B cell (primary cell): ENCODE results near the gene STIM1. TPM values are rescaled to one million over a fixed set of nuclear protein-coding genes. Genes with fewer than 3 reads are reported as not detected.

Experiments
- ATAC-seq: fragments of 200-7000 bp; cut with Tn5 transposase; one replicate; pipeline ENCODE4 v1.10.0; 2021; ENCODE audit warnings: low read depth, mild to moderate bottlenecking, moderate number of reproducible peaks, moderate library complexity
- CTCF ChIA-PET: fragments of 350-600 bp; sonication (Branson Sonifier 250); formaldehyde crosslinking; loops from one replicate; lab custom pipeline; 2021; ENCODE audit warnings: antibody characterized with exemption, inconsistent platforms; lab: Charles Lee
- POLR2A ChIA-PET: fragments of 350-600 bp; sonication (Branson Sonifier 250); formaldehyde crosslinking; loops from one replicate; lab custom pipeline; 2021; ENCODE audit warnings: antibody characterized with exemption; lab: Charles Lee
- DNase-seq: peaks from one replicate; pipeline ENCODE4 v3.0.0; 2013
- H2AFZ ChIP-seq: 2 replicates; pipeline ENCODE4 v1.6.1; 2012; ENCODE audit warnings: mild to moderate bottlenecking, low read depth, low read length; ENCODE audit not compliant: insufficient read depth, poor library complexity, severe bottlenecking
- H3K27ac ChIP-seq, 2 donors: 1 replicate in 1 of 2; 2 replicates in 1 of 2; pipeline ENCODE4 v1.5.1; 2012 to 2013; ENCODE audit warnings: low read length in 2 of 2, mild to moderate bottlenecking in 2 of 2, moderate library complexity in 1 of 2
- H3K27me3 ChIP-seq, 4 experiments: fragments of 200-600 bp in 1 of 4; sonication (generic) in 1 of 4; replicated peaks in 1 of 4; 1 replicate in 2 of 4; 2 replicates in 2 of 4; pipeline versions ENCODE4 v1.6.1 to v1.7.0; 2013 to 2016; ENCODE audit warnings: low read length in 3 of 4, mild to moderate bottlenecking in 2 of 4, mixed read lengths in 1 of 4, moderate library complexity in 1 of 4; ENCODE audit not compliant: insufficient read depth in 4 of 4, control insufficient read depth in 3 of 4; ENCODE audit errors: control extremely low read depth in 1 of 4
- H3K36me3 ChIP-seq, 2 experiments: replicated peaks in 1 of 2; 1 replicate in 1 of 2; 2 replicates in 1 of 2; pipeline versions ENCODE4 v1.6.1 to v1.7.1; 2013; ENCODE audit warnings: low read length in 1 of 2; ENCODE audit not compliant: insufficient read depth in 2 of 2, control insufficient read depth in 1 of 2; ENCODE audit errors: control extremely low read depth in 1 of 2, extremely low read depth in 1 of 2
- H3K4me1 ChIP-seq, 2 donors: fragments of 200-600 bp in 1 of 2; sonication (generic) in 1 of 2; 1 replicate in 1 of 2; 2 replicates in 1 of 2; pipeline versions ENCODE4 v1.5.1 to v1.6.1; 2013 to 2017; ENCODE audit warnings: low read length in 2 of 2; ENCODE audit not compliant: control insufficient read depth in 2 of 2, insufficient read depth in 2 of 2
- H3K4me2 ChIP-seq: replicated peaks from 2 replicates; pipeline ENCODE3; 2012; ENCODE audit warnings: mild to moderate bottlenecking, low read depth, low read length; ENCODE audit not compliant: poor library complexity, severe bottlenecking
- H3K4me3 ChIP-seq, 5 experiments: fragments of 200-600 bp in 1 of 5; sonication (generic) in 1 of 5; 1 replicate in 3 of 5; 2 replicates in 2 of 5; pipeline versions ENCODE4 v1.5.1 to v1.7.0; 2011 to 2016; ENCODE audit warnings: low read length in 4 of 5, mild to moderate bottlenecking in 4 of 5, low read depth in 2 of 5, control low read depth in 1 of 5, moderate library complexity in 1 of 5; ENCODE audit not compliant: insufficient read depth in 1 of 5; ENCODE audit errors: control extremely low read depth in 1 of 5, extremely low read depth in 1 of 5
- H3K79me2 ChIP-seq: fragments of 200-600 bp; sonication (generic); one replicate; pipeline ENCODE4 v1.6.0; 2016; ENCODE audit warnings: low read length; ENCODE audit not compliant: control insufficient read depth, insufficient read depth
- H3K9ac ChIP-seq: fragments of 200-600 bp; sonication (generic); 2 replicates; pipeline ENCODE4 v1.6.1; 2017; ENCODE audit warnings: mild to moderate bottlenecking, low read length, moderate library complexity
- H3K9me3 ChIP-seq, 3 donors: one replicate each; pipeline versions ENCODE4 v1.6.1 to v1.7.1; 2013; ENCODE audit warnings: low read length in 2 of 3; ENCODE audit not compliant: control insufficient read depth in 2 of 3, insufficient read depth in 1 of 3; ENCODE audit errors: control extremely low read depth in 1 of 3
- H4K20me1 ChIP-seq: 2 replicates; pipeline ENCODE4 v1.6.0; 2012; ENCODE audit warnings: mild to moderate bottlenecking, low read length; ENCODE audit not compliant: insufficient read depth, control insufficient read depth, poor library complexity, severe bottlenecking
- H3K27ac Mint-ChIP-seq: one replicate; pipeline ENCODE4 v1.8.0; 2021; ENCODE audit warnings: mixed read lengths
- H3K27me3 Mint-ChIP-seq: one replicate; pipeline ENCODE4 v1.8.0; 2021; ENCODE audit warnings: mixed read lengths
- H3K4me1 Mint-ChIP-seq: one replicate; pipeline ENCODE4 v1.8.0; 2021; ENCODE audit warnings: mixed read lengths
- H3K4me3 Mint-ChIP-seq: one replicate; pipeline ENCODE4 v1.8.0; 2021; ENCODE audit warnings: mixed read lengths
- H3K9me3 Mint-ChIP-seq: one replicate; pipeline ENCODE4 v1.8.0; 2022; ENCODE audit warnings: mixed read lengths; ENCODE audit not compliant: insufficient read depth
- CTCF ChIP-seq: fragments of 200-600 bp; IDR thresholded peaks from one replicate; pipeline ENCODE4 v1.8.0; 2022; ENCODE audit warnings: antibody characterized with exemption, mild to moderate bottlenecking
- EZH2 ChIP-seq: IDR thresholded peaks from 2 replicates; pipeline ENCODE4 v1.6.1; 2012; ENCODE audit warnings: borderline replicate concordance, low read depth, mild to moderate bottlenecking, moderate library complexity, low read length; ENCODE audit not compliant: insufficient read depth, poor library complexity, severe bottlenecking
- WGBS: methylation state at CpG from one replicate; pipeline ENCODE4 v1.1.5; 2013; ENCODE audit warnings: missing lambda C conversion rate; ENCODE audit not compliant: insufficient coverage; 5-methylcytosine and 5-hydroxymethylcytosine counted together
- intact Hi-C: fragments of 100-400 bp; cut with micrococcal nuclease; formaldehyde crosslinking; loops from one replicate; pipeline ENCODE4 v1.10.0; 2022
- polyA plus RNA-seq: library from polyadenylated mRNA; depleted of rRNA; stranded (reverse); fragments of >200 nt; gene quantifications from 2 replicates; pipeline ENCODE4 v1.2.3, GENCODE V29; 2012
- total RNA-seq, 2 donors: library from RNA; stranded (reverse); fragments of 120-200 nt in 1 of 2; gene quantifications; 1 replicate in 1 of 2; 2 replicates in 1 of 2; pipeline versions ENCODE4 v1.2.3 to v1.2.4, GENCODE V29; 2013 to 2022

Gene STIM1
- total and polyA plus RNA-seq, 2 donors (not counting 1 experiment from before 2014, with no cell fraction given) = 59.4 to 76.7 TPM

DNA sequence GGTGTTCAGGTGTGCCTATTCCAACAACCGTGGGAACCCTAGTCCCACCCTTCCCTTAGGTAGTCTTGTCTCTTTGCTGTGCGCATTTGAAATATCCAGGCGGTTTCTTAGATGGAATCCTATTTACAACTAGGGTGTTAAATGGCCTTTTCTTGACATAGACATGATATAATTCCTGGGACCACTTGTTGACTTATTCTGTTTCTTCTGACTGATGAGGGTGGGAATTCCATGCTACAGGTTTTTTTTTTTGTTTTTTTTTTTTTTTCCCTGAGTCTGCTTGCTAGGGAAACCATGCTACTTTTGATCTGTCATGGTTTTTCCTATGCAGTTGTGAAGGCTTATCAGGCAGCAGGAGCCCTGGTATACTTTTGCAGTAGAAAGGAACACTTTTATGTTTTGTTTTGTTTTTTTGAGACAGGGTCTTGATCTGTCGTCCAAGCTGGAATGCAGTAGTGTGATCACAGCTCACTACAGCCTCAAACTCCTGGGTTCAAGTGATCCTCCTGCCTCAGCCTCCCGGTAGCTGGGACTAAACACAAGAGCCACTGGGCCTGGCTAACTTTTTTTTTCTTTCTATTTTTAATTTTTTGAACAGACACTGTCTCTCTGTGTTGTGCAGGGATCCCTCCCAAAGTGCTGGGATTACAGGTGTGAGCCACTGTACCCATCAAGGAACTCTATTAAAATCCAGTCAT is 1.5 kb downstream of the STIM1 start:
- H3K79me2 ChIP-seq = peaks cover 70% of the 10 kb centered on the region
- WGBS = 70% methylated on average over 2 of the region's 5 CpGs

More for the DNA sequence above, 1.5 kb downstream of the STIM1 start:
- Histone ChIP-seq H3K9me3 (no peaks in the 10 kb centered on the region), H3K4me2 (peak overlapping the region; percentile 87), H3K36me3 (peaks cover 0 to 3% of the 10 kb centered on the region in 2 experiments), H3K27me3 (no peaks in the 10 kb centered on the region), H3K4me3 (peak overlapping the region; percentile 78 to 93 (median 91)), H3K9ac (peak overlapping the region; percentile 89), H4K20me1 (peaks cover 39% of the 10 kb centered on the region), H3K4me1 (peaks cover 78 to 81% of the 10 kb centered on the region in 2 donors), H3K27ac (peak overlapping the region; percentile 70 to 99), H2AFZ (no peak overlapping the region)
- Mint-ChIP-seq H3K9me3 (no peaks in the 10 kb centered on the region), H3K27ac (peak overlapping the region; percentile 97), H3K4me1 (peaks cover 76% of the 10 kb centered on the region), H3K27me3 (no peaks in the 10 kb centered on the region), H3K4me3 (peak overlapping the region; percentile 98)
- CTCF ChIA-PET = interaction anchor here (0.9 to 36.8 kb wide), 13 partner anchors 8 to 216 kb away, joined by 3 to 819 read pairs (median 33); partner anchors contain the start of genes RHOG and STIM1
- intact Hi-C loops = loop anchor here (5.0 kb wide), 2 partner anchors 70 to 480 kb away; partner anchors contain the start of gene ZNF195
- ATAC-seq (no peak), DNase-seq (no peak)
- TF ChIP-seq EZH2 (no peak), CTCF (no peak)
- POLR2A ChIA-PET = interaction anchor here (2.5 to 3.5 kb wide), 5 partner anchors 11 to 200 kb away, joined by 13 to 69 read pairs (median 17); partner anchors contain the start of gene RHOG
